Loucy (cell line): Measurements from ENCODE around the gene HSPG2.
"Not testable (repeated sequence)": the region's sequence is repeated elsewhere in the genome, so short reads cannot be mapped to it uniquely, and the experiment has no call there.

Source experiments
- H2AFZ ChIP-seq: fragments of 200-600 bp; sonication (generic); 2 replicates; pipeline ENCODE4 v1.6.0; 2016; ENCODE audit warnings: antibody characterized with exemption, mild to moderate bottlenecking, low read length, moderate library complexity
- H3F3A ChIP-seq: fragments of 200-600 bp; 2 replicates; pipeline ENCODE4 v1.6.0; 2016; ENCODE audit warnings: antibody characterized with exemption, low read depth, mild to moderate bottlenecking
- H3K27me3 ChIP-seq: fragments of 200-600 bp; sonication (generic); 2 replicates; pipeline ENCODE4 v1.6.1; 2014; ENCODE audit warnings: low read length, mild to moderate bottlenecking; ENCODE audit not compliant: insufficient read depth, poor library complexity, severe bottlenecking
- H3K36me3 ChIP-seq: fragments of 200-600 bp; sonication (generic); 2 replicates; pipeline ENCODE4 v1.6.1; 2016; ENCODE audit warnings: low read length; ENCODE audit not compliant: insufficient read depth
- H3K4me1 ChIP-seq: fragments of 200-600 bp; sonication (generic); 2 replicates; pipeline ENCODE4 v1.5.1; 2014; ENCODE audit warnings: low read length, mild to moderate bottlenecking; ENCODE audit not compliant: insufficient read depth, poor library complexity, severe bottlenecking
- H3K4me2 ChIP-seq: fragments of 200-600 bp; sonication (generic); 2 replicates; pipeline ENCODE4 v1.6.0; 2014; ENCODE audit warnings: antibody characterized with exemption, low read length, low read depth, mild to moderate bottlenecking; ENCODE audit not compliant: poor library complexity, severe bottlenecking
- H3K4me3 ChIP-seq: fragments of 200-600 bp; sonication (generic); 2 replicates; pipeline ENCODE4 v1.5.1; 2014; ENCODE audit warnings: low read length, mild to moderate bottlenecking, mixed read lengths; ENCODE audit not compliant: poor library complexity, severe bottlenecking
- H3K79me2 ChIP-seq: fragments of 200-600 bp; sonication (generic); 2 replicates; pipeline ENCODE4 v1.6.1; 2014; ENCODE audit warnings: low read length; ENCODE audit not compliant: insufficient read depth
- H3K9ac ChIP-seq: fragments of 200-600 bp; sonication (generic); 2 replicates; pipeline ENCODE4 v1.6.0; 2014; ENCODE audit warnings: mild to moderate bottlenecking, low read depth, low read length, moderate library complexity; ENCODE audit not compliant: poor library complexity, severe bottlenecking
- H3K9me2 ChIP-seq: fragments of 200-600 bp; sonication (generic); replicated peaks from 2 replicates; pipeline ENCODE4 v1.6.1; 2016; ENCODE audit warnings: low read depth, low read length, mixed read lengths
- H3K9me3 ChIP-seq: fragments of 200-600 bp; sonication (generic); 2 replicates; pipeline ENCODE4 v1.6.1; 2014; ENCODE audit warnings: mild to moderate bottlenecking, antibody characterized with exemption, low read length, low read depth; ENCODE audit not compliant: insufficient read depth
- H4K20me1 ChIP-seq: fragments of 200-600 bp; sonication (generic); 2 replicates; pipeline ENCODE4 v1.6.0; 2014; ENCODE audit warnings: antibody characterized with exemption, low read length, mild to moderate bottlenecking; ENCODE audit not compliant: insufficient read depth, poor library complexity, severe bottlenecking
- EZH2phosphoT487 ChIP-seq: fragments of 200-600 bp; IDR thresholded peaks from 2 replicates; pipeline ENCODE4 v1.6.1; 2018; ENCODE audit warnings: antibody characterized with exemption, mild to moderate bottlenecking, moderate library complexity, borderline replicate concordance
- TF ChIP-seq, protein P1 (sequence below): fragments of 200-600 bp; sonication (generic); conservative IDR thresholded peaks from 2 replicates; pipeline ENCODE4 v1.5.1; 2014; ENCODE audit warnings: mild to moderate bottlenecking, antibody characterized with exemption, low read length

Gene HSPG2

DNA sequence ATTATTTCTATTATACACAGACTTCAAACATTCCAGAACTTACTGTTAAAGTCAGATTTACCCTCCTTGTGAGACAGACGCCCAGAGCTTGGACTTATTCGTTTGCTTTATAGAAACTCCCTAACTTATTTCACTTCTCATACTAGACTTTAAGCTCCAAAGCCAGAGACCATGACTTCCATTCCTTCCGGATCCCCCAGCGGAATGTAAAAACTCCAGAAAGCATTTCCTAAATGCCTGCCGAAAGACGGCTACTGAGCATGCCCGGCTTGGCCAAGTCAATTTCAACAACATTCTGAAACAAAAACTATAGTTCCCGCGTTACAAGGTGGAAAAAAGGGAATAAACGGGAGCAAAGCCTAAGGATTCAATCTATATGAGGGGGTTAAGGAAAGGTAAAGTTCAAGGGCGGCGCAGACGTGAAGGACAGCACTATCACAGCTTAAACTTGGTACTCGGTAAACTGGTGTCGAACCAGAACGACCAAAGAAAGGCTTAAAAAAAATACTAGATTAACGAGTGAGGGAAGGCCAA lies 155.2 kb downstream of the HSPG2 start:
- Histone ChIP-seq H3K9me2 (no peaks in the 10 kb centered on the region), H3K4me3 (peak overlapping the region; percentile 98), H3K9ac (peak overlapping the region; percentile 99), H3K27me3 (no peaks in the 10 kb centered on the region), H3F3A (0 out of 2 replicates have a peak, but pooled peaks cover 2% of the 10 kb centered on the region), H3K9me3 (no peaks in the 10 kb centered on the region), H3K4me2 (peak overlapping the region; percentile 96), H3K4me1 (peaks cover 22% of the 10 kb centered on the region), H3K36me3 (no peaks in the 10 kb centered on the region), H2AFZ (no peak overlapping the region), H3K79me2 (peaks cover 58% of the 10 kb centered on the region), H4K20me1 (peaks cover 31% of the 10 kb centered on the region)
- TF ChIP-seq EZH2phosphoT487: no peak
- TF ChIP-seq, protein P1, sequence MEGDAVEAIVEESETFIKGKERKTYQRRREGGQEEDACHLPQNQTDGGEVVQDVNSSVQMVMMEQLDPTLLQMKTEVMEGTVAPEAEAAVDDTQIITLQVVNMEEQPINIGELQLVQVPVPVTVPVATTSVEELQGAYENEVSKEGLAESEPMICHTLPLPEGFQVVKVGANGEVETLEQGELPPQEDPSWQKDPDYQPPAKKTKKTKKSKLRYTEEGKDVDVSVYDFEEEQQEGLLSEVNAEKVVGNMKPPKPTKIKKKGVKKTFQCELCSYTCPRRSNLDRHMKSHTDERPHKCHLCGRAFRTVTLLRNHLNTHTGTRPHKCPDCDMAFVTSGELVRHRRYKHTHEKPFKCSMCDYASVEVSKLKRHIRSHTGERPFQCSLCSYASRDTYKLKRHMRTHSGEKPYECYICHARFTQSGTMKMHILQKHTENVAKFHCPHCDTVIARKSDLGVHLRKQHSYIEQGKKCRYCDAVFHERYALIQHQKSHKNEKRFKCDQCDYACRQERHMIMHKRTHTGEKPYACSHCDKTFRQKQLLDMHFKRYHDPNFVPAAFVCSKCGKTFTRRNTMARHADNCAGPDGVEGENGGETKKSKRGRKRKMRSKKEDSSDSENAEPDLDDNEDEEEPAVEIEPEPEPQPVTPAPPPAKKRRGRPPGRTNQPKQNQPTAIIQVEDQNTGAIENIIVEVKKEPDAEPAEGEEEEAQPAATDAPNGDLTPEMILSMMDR: no peak

DNA sequence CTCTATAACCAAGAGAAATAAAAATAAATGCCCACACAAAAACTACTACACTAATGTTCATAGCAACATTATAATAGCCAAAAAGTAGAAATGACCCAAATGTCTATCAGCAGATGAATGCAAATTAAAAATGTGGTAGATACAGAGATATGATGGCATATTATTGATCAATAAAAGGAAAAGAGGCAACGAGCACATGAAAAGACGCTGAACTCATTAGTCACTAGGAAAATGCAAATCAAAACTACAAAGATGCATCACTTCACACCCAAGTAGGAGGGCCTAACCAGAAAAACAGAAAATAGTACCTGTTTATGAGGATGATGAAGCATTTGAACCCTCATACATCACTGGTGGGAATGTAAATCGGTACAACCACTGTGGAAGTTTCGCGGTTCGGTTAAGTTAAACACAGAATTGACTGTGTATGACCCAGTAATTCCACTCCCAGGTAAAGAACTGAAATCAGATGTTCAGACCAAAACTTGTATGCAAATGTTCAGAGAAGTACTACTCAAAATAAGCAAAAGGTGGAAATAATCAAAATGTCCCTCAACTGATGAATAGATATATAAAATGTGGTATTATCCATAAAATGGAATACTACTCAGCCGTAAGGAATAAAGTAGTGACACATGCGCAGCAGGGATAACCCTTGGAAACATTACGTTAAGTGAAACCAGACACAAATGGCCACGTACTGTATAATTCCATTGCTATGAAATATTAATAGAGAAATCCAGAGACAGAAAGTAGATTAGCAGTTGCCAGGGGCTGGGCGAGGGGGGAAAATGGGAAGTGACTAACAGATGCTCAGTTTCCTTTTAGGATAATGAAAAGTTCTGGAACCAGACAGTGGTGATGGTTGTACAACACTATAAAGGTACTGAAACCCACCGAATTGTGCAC lies 157.2 kb downstream of the HSPG2 start:
- no peaks in the 10 kb centered on the region for H3K9me3 ChIP-seq
- H3K9ac ChIP-seq: no peak overlapping the region

DNA sequence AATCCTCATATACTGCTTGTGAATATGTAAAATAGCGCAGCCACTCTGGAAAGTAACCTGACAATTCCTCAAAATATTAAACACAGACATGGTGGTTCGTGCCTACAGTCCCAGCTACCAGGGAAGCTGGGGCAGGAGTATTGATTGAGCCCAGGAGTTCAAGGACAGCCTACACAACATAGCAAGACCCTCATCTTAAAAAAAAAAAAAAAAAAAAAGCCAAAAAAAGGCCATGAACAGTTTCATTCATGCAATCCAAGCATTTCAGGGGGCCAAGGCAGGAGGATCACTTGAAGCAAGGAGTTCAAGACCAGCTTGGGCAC lies 158.7 kb downstream of the HSPG2 start:
- H4K20me1 ChIP-seq: peaks cover 47% of the 10 kb centered on the region
- H3K27me3 ChIP-seq: no peaks in the 10 kb centered on the region
- TF ChIP-seq, protein P1: no peak
- no peak for TF ChIP-seq EZH2phosphoT487
- H3K79me2 ChIP-seq: peaks cover 93% of the 10 kb centered on the region
- H3K9me2 ChIP-seq: no peaks in the 10 kb centered on the region
- H3F3A ChIP-seq: 0 out of 2 replicates have a peak, but pooled peaks cover 2% of the 10 kb centered on the region
- H3K9ac ChIP-seq: no peak overlapping the region
- no peak overlapping the region for H3K4me2 ChIP-seq
- H3K4me3 ChIP-seq: no peak overlapping the region
- peaks cover 27% of the 10 kb centered on the region for H3K4me1 ChIP-seq
- H3K36me3 ChIP-seq: no peaks in the 10 kb centered on the region
- no peak overlapping the region for H2AFZ ChIP-seq
- no peaks in the 10 kb centered on the region for H3K9me3 ChIP-seq

More for the DNA sequence above, 157.2 kb downstream of the HSPG2 start:
- peaks cover 78% of the 10 kb centered on the region for H3K79me2 ChIP-seq
- H3K36me3 ChIP-seq: no peaks in the 10 kb centered on the region
- no peak for TF ChIP-seq EZH2phosphoT487
- TF ChIP-seq, protein P1: no peak
- H3K4me1 ChIP-seq: peaks cover 22% of the 10 kb centered on the region
- H3K4me2 ChIP-seq: peak overlapping the region; percentile 72
- peaks cover 37% of the 10 kb centered on the region for H4K20me1 ChIP-seq
- H3K27me3 ChIP-seq: no peaks in the 10 kb centered on the region
- H2AFZ ChIP-seq: no peak overlapping the region
- no peaks in the 10 kb centered on the region for H3K9me2 ChIP-seq
- peak overlapping the region; percentile 45 for H3K4me3 ChIP-seq
- H3F3A ChIP-seq: 0 out of 2 replicates have a peak, but pooled peaks cover 2% of the 10 kb centered on the region

DNA sequence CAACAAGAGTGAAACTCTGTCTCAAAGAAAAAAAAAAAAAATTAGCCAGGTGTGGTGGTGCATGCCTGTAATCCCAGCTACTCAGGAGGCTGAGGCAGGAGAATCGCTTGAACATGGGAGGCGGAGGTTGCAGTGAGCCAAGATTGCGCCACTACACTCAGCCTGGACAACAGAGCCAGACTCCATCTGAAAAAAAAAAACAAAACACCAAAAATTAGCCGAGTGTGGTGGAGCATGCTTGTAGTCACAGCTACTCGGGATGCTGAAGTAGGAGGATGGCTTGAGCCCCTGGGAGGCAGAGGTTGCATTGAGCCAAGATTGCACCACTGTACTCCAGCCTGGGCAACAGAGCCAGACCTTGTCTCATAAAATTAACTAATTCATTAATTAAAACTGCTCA lies 160.2 kb downstream of the HSPG2 start:
- H3K9me3 ChIP-seq, H3K4me2 ChIP-seq, H3K4me3 ChIP-seq, H3K9me2 ChIP-seq, H3K9ac ChIP-seq, H2AFZ ChIP-seq, H3K27me3 ChIP-seq, H3K36me3 ChIP-seq, H3F3A ChIP-seq: not testable (repeated sequence)
- Histone ChIP-seq H4K20me1 (peaks cover 48% of the 10 kb centered on the region), H3K4me1 (peaks cover 26% of the 10 kb centered on the region), H3K79me2 (peaks cover 98% of the 10 kb centered on the region)
